ENCODE data around the gene ASIP.

DNA sequence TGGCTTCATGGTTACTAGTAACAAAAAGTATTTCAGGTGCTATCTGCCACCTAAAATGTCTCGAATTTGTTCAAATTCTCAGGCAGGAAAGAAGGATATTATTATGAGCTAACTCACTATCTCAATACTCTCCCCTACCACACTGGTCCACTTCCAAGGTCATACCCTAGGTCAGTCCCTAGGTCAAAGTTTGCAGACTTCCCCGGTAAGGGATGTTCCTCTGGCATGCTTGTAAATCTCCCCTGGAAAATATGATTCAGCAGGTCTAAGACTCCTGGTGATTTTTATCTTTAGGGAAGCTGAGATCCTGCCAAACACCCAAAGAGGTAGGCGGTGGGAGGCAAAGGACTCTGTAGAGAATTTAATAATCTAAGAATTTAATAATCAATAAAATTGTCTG lies 55.2 kb downstream of the ASIP start:
- TF ChIP-seq, protein P1, sequence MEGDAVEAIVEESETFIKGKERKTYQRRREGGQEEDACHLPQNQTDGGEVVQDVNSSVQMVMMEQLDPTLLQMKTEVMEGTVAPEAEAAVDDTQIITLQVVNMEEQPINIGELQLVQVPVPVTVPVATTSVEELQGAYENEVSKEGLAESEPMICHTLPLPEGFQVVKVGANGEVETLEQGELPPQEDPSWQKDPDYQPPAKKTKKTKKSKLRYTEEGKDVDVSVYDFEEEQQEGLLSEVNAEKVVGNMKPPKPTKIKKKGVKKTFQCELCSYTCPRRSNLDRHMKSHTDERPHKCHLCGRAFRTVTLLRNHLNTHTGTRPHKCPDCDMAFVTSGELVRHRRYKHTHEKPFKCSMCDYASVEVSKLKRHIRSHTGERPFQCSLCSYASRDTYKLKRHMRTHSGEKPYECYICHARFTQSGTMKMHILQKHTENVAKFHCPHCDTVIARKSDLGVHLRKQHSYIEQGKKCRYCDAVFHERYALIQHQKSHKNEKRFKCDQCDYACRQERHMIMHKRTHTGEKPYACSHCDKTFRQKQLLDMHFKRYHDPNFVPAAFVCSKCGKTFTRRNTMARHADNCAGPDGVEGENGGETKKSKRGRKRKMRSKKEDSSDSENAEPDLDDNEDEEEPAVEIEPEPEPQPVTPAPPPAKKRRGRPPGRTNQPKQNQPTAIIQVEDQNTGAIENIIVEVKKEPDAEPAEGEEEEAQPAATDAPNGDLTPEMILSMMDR (IDR thresholded peaks at IDR 0.05; ENCODE audit: low read length) = no peak
- no peak for TF ChIP-seq EZH2 (optimal IDR thresholded peaks at IDR 0.05; ENCODE audit: low read depth, low read length)
